Gastrocnemius medialis (tissue), 4 donors: ENCODE data around the gene BCL7B. TPM values are rescaled to one million over a fixed set of nuclear protein-coding genes. Genes with fewer than 3 reads are reported as not detected.

ENCODE experiments used
- ATAC-seq, 2 donors: fragments of 150-250 bp; one replicate each; pipeline ENCODE4 v1.9.1; 2016
- DNase-seq, 2 donors: peaks; one replicate each; pipeline ENCODE4 v3.0.0-alpha.2; 2019
- H3K27ac ChIP-seq, 4 donors: fragments of 200-600 bp; sonication (generic); 1 replicate in 1 of 4; 2 replicates in 3 of 4; pipeline ENCODE4 v1.5.1; 2016 to 2018; ENCODE audit warnings: mild to moderate bottlenecking in 2 of 4, moderate library complexity in 1 of 4
- H3K27me3 ChIP-seq, 3 donors: fragments of 200-600 bp; sonication (generic) in 2 of 3; 1 replicate in 1 of 3; 2 replicates in 2 of 3; pipeline versions ENCODE4 v1.5.1 to v1.6.0; 2016 to 2019; ENCODE audit warnings: mild to moderate bottlenecking in 1 of 3, moderate library complexity in 1 of 3
- H3K36me3 ChIP-seq, 2 donors: fragments of 200-600 bp; sonication (generic) in 1 of 2; one replicate each; pipeline ENCODE4 v1.5.1; 2017 to 2018
- H3K4me1 ChIP-seq, 2 donors: fragments of 200-600 bp; sonication (generic) in 1 of 2; one replicate each; pipeline ENCODE4 v1.5.1; 2016 to 2017; ENCODE audit warnings: mild to moderate bottlenecking in 2 of 2
- H3K4me3 ChIP-seq, 4 donors: fragments of 200-600 bp; sonication (generic) in 3 of 4; 1 replicate in 1 of 4; 2 replicates in 3 of 4; pipeline ENCODE4 v1.5.1; 2016 to 2019; ENCODE audit warnings: mild to moderate bottlenecking in 2 of 4
- H3K9me3 ChIP-seq, 3 donors: fragments of 200-600 bp; sonication (generic) in 2 of 3; 1 replicate in 1 of 3; 2 replicates in 2 of 3; pipeline ENCODE4 v1.5.1; 2016 to 2019
- CTCF ChIP-seq, 5 experiments: fragments of 450-650 bp in 3 of 5; fragments of 200-600 bp in 2 of 5; sonication (generic) in 2 of 5; IDR thresholded peaks in 4 of 5; conservative IDR thresholded peaks in 1 of 5; 1 replicate in 4 of 5; 2 replicates in 1 of 5; pipeline ENCODE4 v1.5.1; 2016 to 2019; ENCODE audit warnings: antibody characterized with exemption in 5 of 5, mild to moderate bottlenecking in 3 of 5, moderate library complexity in 3 of 5
- POLR2A ChIP-seq, 2 donors: fragments of 450-650 bp; IDR thresholded peaks; one replicate each; pipeline ENCODE4 v1.6.1; 2017; ENCODE audit warnings: antibody characterized with exemption in 2 of 2, mild to moderate bottlenecking in 2 of 2, moderate library complexity in 2 of 2
- in situ Hi-C, 4 donors: fragments of 200-750 bp; cut with MboI; loops; one replicate each; pipeline versions ENCODE4 v1.15.0 to v1.8.0; 2017; ENCODE audit warnings: low sequenced_read_pairs in 4 of 4
- intact Hi-C: fragments of 100-400 bp; cut with DNase I; formaldehyde crosslinking; loops from one replicate; pipeline ENCODE4 v1.15.1; 2023; ENCODE audit warnings: low total_unique reads
- total RNA-seq, 4 donors: library from RNA; depleted of rRNA; stranded (reverse); fragments of >200 nt; gene quantifications; one replicate each; pipeline versions ENCODE4 v1.1.0 to v1.2.3, GENCODE V29; 2016

The BCL7B gene
- total RNA-seq, 4 donors from 2014 or later: 107 to 166 (median 119) TPM

GRCh38 chr7:73517241-73517995 lies 40.1 kb downstream of the BCL7B start:
- no peak for ATAC-seq
- H3K36me3 ChIP-seq: peaks cover 0 to 16% of the 10 kb centered on the region in 2 donors

GRCh38 chr7:73515178-73515577 lies 42.3 kb downstream of the BCL7B start:
- in situ Hi-C loops (no loop called here), intact Hi-C loops (no loop called here)
- Histone ChIP-seq H3K27me3 (no peaks in the 10 kb centered on the region), H3K4me3 (no peak overlapping the region), H3K9me3 (no peaks in the 10 kb centered on the region), H3K36me3 (peaks cover 0 to 16% of the 10 kb centered on the region in 2 donors), H3K27ac (no peak overlapping the region), H3K4me1 (peaks cover 27 to 36% of the 10 kb centered on the region in 2 donors)
- DNase-seq: no peak
- ATAC-seq: no peak
- TF ChIP-seq CTCF (IDR thresholded peaks at IDR 0.05 in 4 of 5, conservative IDR thresholded peaks at IDR 0.05 in 1 of 5): no peak
- no peak for TF ChIP-seq POLR2A (IDR thresholded peaks at IDR 0.05)

More at GRCh38 chr7:73517241-73517995, 40.1 kb downstream of the BCL7B start:
- TF ChIP-seq CTCF (IDR thresholded peaks at IDR 0.05 in 4 of 5, conservative IDR thresholded peaks at IDR 0.05 in 1 of 5): no peak
- no peak for TF ChIP-seq POLR2A (IDR thresholded peaks at IDR 0.05)
- intact Hi-C loops: no loop called here
- H3K27ac ChIP-seq: peak overlapping the region in 2 of 4 donors; percentile 19 to 97
- in situ Hi-C loops: no loop called here
- DNase-seq: no peak
- H3K4me3 ChIP-seq: no peak overlapping the region
- H3K4me1 ChIP-seq: peaks cover 38 to 43% of the 10 kb centered on the region in 2 donors
- H3K27me3 ChIP-seq: no peaks in the 10 kb centered on the region
- H3K9me3 ChIP-seq: no peaks in the 10 kb centered on the region

GRCh38 chr7:73512018-73512780 lies 45.3 kb downstream of the BCL7B start:
- ATAC-seq: no peak
- TF ChIP-seq POLR2A (IDR thresholded peaks at IDR 0.05): no peak
- TF ChIP-seq CTCF (IDR thresholded peaks at IDR 0.05 in 4 of 5, conservative IDR thresholded peaks at IDR 0.05 in 1 of 5): no peak
- no peak for DNase-seq
- Histone ChIP-seq H3K27ac (no peak overlapping the region), H3K36me3 (peaks cover 0 to 41% of the 10 kb centered on the region in 2 donors), H3K4me3 (no peak overlapping the region), H3K9me3 (no peaks in the 10 kb centered on the region), H3K27me3 (no peaks in the 10 kb centered on the region), H3K4me1 (peaks cover 2 to 10% of the 10 kb centered on the region in 2 donors)
- in situ Hi-C loops: no loop called here
- intact Hi-C loops: no loop called here

GRCh38 chr7:73509463-73509862 lies 48.0 kb downstream of the BCL7B start:
- peaks cover 5 to 7% of the 10 kb centered on the region in 2 donors for H3K4me1 ChIP-seq
- intact Hi-C loops (no loop called here), in situ Hi-C loops (no loop called here)
- H3K27me3 ChIP-seq: no peaks in the 10 kb centered on the region
- no peak overlapping the region for H3K27ac ChIP-seq
- TF ChIP-seq CTCF (IDR thresholded peaks at IDR 0.05 in 4 of 5, conservative IDR thresholded peaks at IDR 0.05 in 1 of 5) (no peak), POLR2A (IDR thresholded peaks at IDR 0.05) (no peak)
- ATAC-seq: no peak
- H3K36me3 ChIP-seq: peaks cover 0 to 57% of the 10 kb centered on the region in 2 donors
- no peak for DNase-seq
- no peak overlapping the region for H3K4me3 ChIP-seq
- no peaks in the 10 kb centered on the region for H3K9me3 ChIP-seq
